Dedifferentiated amniotic fluid mesenchymal stem cell (primary cell): ENCODE data around the gene TMED7.

ENCODE experiments used
- DNase-seq: peaks from one replicate; pipeline ENCODE4 v3.0.0-alpha.2; 2016; ENCODE audit errors: extremely low spot score

The TMED7 gene

DNA sequence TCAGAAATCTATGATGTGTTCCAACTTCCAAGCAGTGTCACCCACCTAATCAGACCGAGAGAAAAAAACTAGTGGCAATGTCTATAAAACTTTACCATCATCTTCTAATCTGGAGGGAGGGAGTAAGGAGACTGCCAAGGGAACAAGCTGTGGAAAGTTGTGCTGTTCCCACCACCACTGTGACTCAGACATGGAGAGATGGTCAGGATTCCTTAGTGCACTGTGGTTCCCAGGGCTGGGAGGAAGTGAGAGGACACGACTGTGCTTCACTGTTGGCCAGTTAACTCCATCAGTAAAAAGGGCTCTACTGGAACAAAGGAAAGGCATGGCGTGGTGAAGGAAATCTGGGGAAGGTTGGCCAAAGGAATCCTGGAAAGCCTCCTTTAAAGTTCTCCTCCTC, 42.4 kb downstream of the TMED7 start:
- DNase-seq, result peak; percentile 56

DNA sequence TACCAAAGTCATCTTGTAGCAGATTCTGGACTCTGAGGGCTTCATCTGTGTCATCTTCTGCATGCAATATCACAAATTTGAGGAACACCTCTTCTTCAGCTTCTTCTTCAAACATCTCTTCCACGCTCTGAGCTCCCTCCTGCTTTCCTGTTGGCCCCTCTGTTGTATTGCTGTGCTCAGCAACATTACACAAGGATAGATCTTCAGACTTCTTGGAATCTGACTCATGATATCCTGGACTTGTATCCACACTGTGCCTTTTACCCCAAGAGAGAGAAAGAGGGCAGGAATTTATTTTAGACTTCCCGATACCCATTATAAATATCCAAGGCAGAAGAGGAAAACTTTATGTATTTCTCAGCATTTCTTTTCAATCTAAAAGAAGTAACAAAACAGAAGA, 44.9 kb downstream of the TMED7 start:
- no peak for DNase-seq

- DNase-seq, result peak; percentile 23
These were observed 46.1 kb downstream of the TMED7 start for GRCh38 chr5:115579747-115580173.

DNA sequence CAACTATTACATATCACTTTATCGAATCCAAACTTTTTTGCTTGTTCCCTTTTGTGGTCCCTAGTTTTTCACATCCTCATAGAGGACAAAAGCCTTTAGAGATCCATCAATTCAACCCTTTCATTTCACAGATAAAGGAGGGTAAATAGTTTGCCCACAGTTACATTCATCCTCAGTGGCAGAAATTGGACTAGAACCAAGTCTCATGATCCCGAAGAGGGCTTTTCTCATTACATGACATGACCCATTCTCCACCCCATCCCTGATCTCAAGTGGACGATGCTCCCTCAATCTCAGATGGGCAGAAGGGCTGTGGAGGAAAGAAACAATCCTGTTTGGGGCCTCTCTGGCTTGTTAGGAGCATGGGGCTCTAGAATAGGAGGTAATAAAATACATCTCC, 46.6 kb downstream of the TMED7 start:
- DNase-seq, result no peak

GRCh38 chr5:115578657-115579056, 47.2 kb downstream of the TMED7 start:
- no peak for DNase-seq

GRCh38 chr5:115577741-115578140, 48.1 kb downstream of the TMED7 start:
- no peak for DNase-seq

- no peak for DNase-seq
These were observed 48.5 kb downstream of the TMED7 start for GRCh38 chr5:115577329-115577728.

- DNase-seq, result no peak
These were observed 50.4 kb downstream of the TMED7 start for GRCh38 chr5:115575167-115576070.

GRCh38 chr5:115573133-115573532, 52.7 kb downstream of the TMED7 start:
- no peak for DNase-seq

DNA sequence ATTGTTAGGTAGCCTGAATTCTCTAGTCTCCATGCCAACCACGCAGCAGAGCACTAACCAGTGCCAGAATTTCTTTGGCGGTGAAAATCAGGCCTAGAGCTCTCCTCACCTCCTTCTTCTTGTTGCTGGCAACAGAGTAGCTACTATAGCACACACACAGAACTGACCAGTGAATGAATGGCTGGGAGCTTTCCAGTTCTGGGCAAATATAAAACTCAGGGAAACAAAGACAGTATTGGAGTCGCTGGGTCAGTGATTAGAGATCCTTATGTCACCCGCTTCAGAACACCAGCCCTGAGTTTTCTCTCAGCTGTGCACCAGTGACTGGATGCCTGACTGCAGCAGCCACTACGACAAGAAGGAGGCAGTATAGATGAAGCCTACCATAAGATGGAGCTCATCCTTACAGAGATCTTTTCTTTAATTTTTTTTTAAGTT, 54.4 kb downstream of the TMED7 start:
- DNase-seq, result no peak

DNA sequence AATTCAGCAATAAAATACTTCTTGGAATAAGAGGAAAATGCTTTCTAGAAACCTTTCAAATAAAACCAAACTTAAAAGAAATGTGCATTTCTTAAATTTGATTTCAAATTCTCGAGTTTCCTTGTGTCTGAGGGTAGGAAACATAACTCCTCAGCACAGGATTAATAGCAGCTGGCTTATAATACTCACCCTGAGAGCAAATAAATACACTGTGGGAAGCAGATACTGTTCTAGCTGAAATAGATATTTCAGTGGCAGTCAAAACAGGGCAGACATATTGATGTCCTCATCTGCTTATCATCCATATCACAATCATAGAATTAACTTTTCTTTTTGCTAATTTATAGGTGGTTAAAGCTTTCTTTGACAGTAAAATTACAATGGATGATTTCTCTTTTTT, 57.2 kb downstream of the TMED7 start:
- no peak for DNase-seq

DNA sequence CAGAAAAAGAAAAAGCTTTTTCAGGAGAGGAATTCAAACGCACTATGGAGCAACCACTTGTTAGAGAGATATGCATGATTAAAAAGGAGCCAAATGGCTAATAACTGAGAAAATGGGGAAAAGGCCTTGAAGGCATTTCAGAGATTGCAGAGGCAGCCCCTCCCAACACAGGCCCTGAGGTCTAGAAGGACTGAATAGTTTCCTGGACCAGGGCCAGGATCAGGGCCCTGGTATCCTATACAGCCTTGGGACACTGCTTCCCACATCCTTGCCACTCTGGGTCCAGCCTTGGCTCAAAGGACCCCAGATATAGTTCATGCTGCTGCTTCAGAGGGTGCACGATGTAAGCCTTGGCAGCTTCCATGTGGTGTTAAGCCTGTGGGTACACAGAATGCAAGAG, 60.6 kb downstream of the TMED7 start:
- no peak for DNase-seq
